Measurements from ENCODE around the gene PARM1.

DNA sequence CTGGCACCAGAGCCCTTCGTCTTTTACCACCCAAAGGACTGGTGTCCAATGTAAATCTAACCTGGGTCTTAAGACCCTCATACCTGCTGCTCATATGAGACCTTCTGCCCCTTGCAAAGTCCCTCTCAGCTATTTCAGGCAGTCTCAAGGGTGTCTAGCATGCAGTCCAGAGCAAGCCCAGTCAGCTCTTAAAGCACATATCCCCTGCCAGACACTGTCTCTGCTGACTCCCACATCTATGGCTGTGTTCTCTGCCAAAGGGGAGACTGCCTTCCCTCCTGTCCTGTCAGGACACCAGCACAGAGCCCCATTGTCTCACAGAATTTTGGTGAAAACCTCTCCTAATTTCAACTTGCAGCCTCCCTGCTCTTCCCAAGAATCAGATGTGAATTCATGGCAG lies 118.5 kb downstream of the PARM1 start:
- TF ChIP-seq, protein P1, sequence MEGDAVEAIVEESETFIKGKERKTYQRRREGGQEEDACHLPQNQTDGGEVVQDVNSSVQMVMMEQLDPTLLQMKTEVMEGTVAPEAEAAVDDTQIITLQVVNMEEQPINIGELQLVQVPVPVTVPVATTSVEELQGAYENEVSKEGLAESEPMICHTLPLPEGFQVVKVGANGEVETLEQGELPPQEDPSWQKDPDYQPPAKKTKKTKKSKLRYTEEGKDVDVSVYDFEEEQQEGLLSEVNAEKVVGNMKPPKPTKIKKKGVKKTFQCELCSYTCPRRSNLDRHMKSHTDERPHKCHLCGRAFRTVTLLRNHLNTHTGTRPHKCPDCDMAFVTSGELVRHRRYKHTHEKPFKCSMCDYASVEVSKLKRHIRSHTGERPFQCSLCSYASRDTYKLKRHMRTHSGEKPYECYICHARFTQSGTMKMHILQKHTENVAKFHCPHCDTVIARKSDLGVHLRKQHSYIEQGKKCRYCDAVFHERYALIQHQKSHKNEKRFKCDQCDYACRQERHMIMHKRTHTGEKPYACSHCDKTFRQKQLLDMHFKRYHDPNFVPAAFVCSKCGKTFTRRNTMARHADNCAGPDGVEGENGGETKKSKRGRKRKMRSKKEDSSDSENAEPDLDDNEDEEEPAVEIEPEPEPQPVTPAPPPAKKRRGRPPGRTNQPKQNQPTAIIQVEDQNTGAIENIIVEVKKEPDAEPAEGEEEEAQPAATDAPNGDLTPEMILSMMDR (conservative IDR thresholded peaks at IDR 0.05; ENCODE audit: low read depth, low read length) = no peak
- TF ChIP-seq BHLHE40 (IDR thresholded peaks at IDR 0.05; ENCODE audit: low read depth, low read length) (no peak), RCOR1 (IDR thresholded peaks at IDR 0.05; ENCODE audit: insufficient replicate concordance, low read length) (no peak), MAFK (IDR thresholded peaks at IDR 0.05; ENCODE audit: low read depth, low read length) (no peak), USF2 (IDR thresholded peaks at IDR 0.05; ENCODE audit: low read depth, low read length) (no peak), POLR2A (IDR thresholded peaks at IDR 0.05; ENCODE audit: low read depth, low read length) (no peak), CHD1 (IDR thresholded peaks at IDR 0.05; ENCODE audit: low read depth, low read length) (no peak)
